HG03039 (cell line): ENCODE results near the gene ZC3H12C.

Experiments
- ATAC-seq: cut with Tn5 transposase; IDR thresholded peaks from one replicate; pipeline ENCODE4 v1.9.1; 2021; ENCODE audit warnings: mild to moderate bottlenecking, moderate library complexity; ENCODE audit not compliant: unreplicated experiment

Gene ZC3H12C

GRCh38 chr11:110076371-110076965 is 16.7 kb upstream of the ZC3H12C start:
- ATAC-seq, result peak; percentile 32

GRCh38 chr11:110077346-110077745 is 15.8 kb upstream of the ZC3H12C start:
- no peak for ATAC-seq

- peak; percentile 88 for ATAC-seq
Measured at GRCh38 chr11:110077831-110078325, 15.3 kb upstream of the ZC3H12C start.

- ATAC-seq, result no peak
Measured at GRCh38 chr11:110078923-110079544, 14.2 kb upstream of the ZC3H12C start.

- ATAC-seq, result no peak
Measured at GRCh38 chr11:110079726-110080125, 13.5 kb upstream of the ZC3H12C start.

GRCh38 chr11:110081462-110082376 is 11.5 kb upstream of the ZC3H12C start:
- peak; percentile 35 for ATAC-seq

GRCh38 chr11:110082899-110083298 is 10.3 kb upstream of the ZC3H12C start:
- no peak for ATAC-seq

- no peak for ATAC-seq
Measured at GRCh38 chr11:110085255-110085838, 7.8 kb upstream of the ZC3H12C start.

GRCh38 chr11:110086892-110087309 is 6.3 kb upstream of the ZC3H12C start:
- ATAC-seq, result no peak

GRCh38 chr11:110087812-110088534 is 5.2 kb upstream of the ZC3H12C start:
- no peak for ATAC-seq

GRCh38 chr11:110088535-110089344 is 4.5 kb upstream of the ZC3H12C start:
- ATAC-seq, result no peak

GRCh38 chr11:110089617-110090282 is 3.4 kb upstream of the ZC3H12C start:
- no peak for ATAC-seq

- no peak for ATAC-seq
Measured at GRCh38 chr11:110090466-110091026, 2.6 kb upstream of the ZC3H12C start.

- no peak for ATAC-seq
Measured at GRCh38 chr11:110092111-110092514, 1.1 kb upstream of the ZC3H12C start.

- ATAC-seq, result peak; percentile 11
Measured at GRCh38 chr11:110093407-110094297, 460 bp downstream of the ZC3H12C start.

- no peak for ATAC-seq
Measured at GRCh38 chr11:110094298-110095285, 1.4 kb downstream of the ZC3H12C start.

- no peak for ATAC-seq
Measured at GRCh38 chr11:110095554-110095953, 2.4 kb downstream of the ZC3H12C start.
